ENCODE data around the gene ZBTB43. TPM values are rescaled to one million over a fixed set of nuclear protein-coding genes. Genes with fewer than 3 reads are reported as not detected.

ZBTB43 gene
- total and polyA plus RNA-seq, 11 donors = 10.7 to 42.8 (median 33.7) TPM

DNA sequence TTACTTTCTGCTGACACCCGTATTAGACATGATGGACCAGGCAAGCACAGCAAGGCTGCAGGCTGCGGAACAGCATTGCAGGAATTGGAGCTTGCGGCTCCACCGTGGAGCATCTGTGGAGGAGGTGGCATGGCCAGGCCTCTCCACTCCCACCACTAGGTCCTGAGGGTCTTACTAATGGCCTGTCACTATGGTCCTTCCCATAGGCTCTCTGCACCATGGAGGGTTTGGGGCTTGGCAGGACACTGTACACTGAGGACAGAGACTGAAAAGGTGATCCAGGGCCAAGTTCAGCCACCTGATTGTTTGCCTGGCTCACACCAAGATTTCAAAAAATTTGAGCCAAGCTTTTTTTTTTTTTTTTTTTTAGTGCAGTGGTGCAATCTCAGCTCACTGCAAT is 14.3 kb upstream of the ZBTB43 start:
- peaks cover 0 to 31% (median 0%) of the 10 kb centered on the region in 9 donors for H3K27me3 ChIP-seq
- TF ChIP-seq CTCF (IDR thresholded peaks at IDR 0.05) = no peak
- TF ChIP-seq POLR2A (IDR thresholded peaks at IDR 0.05) = no peak
- intact Hi-C loops (cut with DNase I) = no loop called here
- no peak overlapping the region for H3K4me3 ChIP-seq
- no peak for ATAC-seq
- no peaks in the 10 kb centered on the region for H3K36me3 ChIP-seq
- 83 to 87% (median 85%) methylated on average over 4 of the region's 4 CpGs for WGBS, 4 donors
- H3K27ac ChIP-seq = no peak overlapping the region
- H3K4me1 ChIP-seq = peaks cover 0 to 15% (median 2%) of the 10 kb centered on the region in 12 donors
- H3K9me3 ChIP-seq = peaks cover 0 to 3% (median 0%) of the 10 kb centered on the region in 12 donors
- no peak for DNase-seq

DNA sequence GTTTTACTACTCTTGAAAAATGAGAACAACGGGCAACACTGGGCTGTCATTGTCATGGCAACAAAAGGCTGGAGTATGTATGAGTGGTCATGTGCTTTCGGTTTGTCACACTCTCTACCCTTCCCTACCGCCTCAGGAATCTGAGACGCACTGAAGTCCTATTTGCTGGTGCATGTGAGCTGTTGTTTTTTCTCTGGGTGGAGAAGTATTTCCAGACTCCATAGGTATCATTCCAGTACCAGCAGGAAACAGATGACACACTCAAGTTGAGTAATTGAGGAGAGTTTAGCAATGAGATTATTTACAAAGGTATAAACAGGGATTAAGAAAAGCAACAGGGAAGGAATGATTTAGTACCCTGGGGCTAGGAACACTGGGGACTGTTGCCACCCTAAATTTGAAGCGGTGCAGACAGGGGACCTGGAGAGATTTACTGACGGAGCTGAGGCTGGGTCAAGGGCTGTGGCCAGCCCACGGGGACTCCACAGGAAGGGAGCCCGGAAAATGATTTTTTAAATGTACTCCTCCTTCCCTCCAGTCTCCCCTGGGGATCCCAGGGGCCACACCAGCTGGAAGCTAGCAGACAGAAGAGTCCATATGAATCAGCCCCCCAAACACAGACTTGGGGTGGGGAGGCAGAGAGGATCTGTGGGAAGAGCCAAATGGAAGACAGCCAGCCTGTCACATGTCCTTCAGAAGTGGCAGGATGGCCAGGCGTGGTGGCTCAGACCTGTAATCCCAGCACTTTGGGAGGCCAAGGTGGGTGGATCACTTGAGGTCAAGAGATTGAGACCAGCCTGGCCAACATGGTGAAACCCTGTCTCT is 13.2 kb upstream of the ZBTB43 start:
- Histone ChIP-seq H3K27me3 (peaks cover 0 to 29% (median 0%) of the 10 kb centered on the region in 9 donors), H3K4me3 (no peak overlapping the region), H3K27ac (no peak overlapping the region), H3K4me1 (peaks cover 0 to 15% (median 2%) of the 10 kb centered on the region in 12 donors), H3K36me3 (no peaks in the 10 kb centered on the region), H3K9me3 (peaks cover 0 to 6% (median 0%) of the 10 kb centered on the region in 12 donors)
- DNase-seq (no peak), ATAC-seq (no peak)
- intact Hi-C loops (cut with DNase I) = no loop called here
- 36 to 67% (median 60%) methylated on average over 9 of the region's 9 CpGs for WGBS, 4 donors
- no peak for TF ChIP-seq CTCF (IDR thresholded peaks at IDR 0.05)
- TF ChIP-seq POLR2A (IDR thresholded peaks at IDR 0.05) = no peak

- Histone ChIP-seq H3K4me1 (peaks cover 0 to 4% (median 0%) of the 10 kb centered on the region in 12 donors), H3K27me3 (peaks cover 0 to 29% (median 0%) of the 10 kb centered on the region in 9 donors), H3K4me3 (no peak overlapping the region), H3K27ac (no peak overlapping the region), H3K36me3 (no peaks in the 10 kb centered on the region), H3K9me3 (peaks cover 0 to 6% (median 0%) of the 10 kb centered on the region in 12 donors)
- DNase-seq = peak in 1 of 5 donors; percentile 17
- TF ChIP-seq POLR2A (IDR thresholded peaks at IDR 0.05) = no peak
- no peak for TF ChIP-seq CTCF (IDR thresholded peaks at IDR 0.05)
- no peak for ATAC-seq
- intact Hi-C loops (cut with DNase I) = no loop called here
- 76 to 84% (median 80%) methylated on average over 10 of the region's 10 CpGs for WGBS, 4 donors
These were observed 11.0 kb upstream of the ZBTB43 start for GRCh38 chr9:126793686-126794417.

DNA sequence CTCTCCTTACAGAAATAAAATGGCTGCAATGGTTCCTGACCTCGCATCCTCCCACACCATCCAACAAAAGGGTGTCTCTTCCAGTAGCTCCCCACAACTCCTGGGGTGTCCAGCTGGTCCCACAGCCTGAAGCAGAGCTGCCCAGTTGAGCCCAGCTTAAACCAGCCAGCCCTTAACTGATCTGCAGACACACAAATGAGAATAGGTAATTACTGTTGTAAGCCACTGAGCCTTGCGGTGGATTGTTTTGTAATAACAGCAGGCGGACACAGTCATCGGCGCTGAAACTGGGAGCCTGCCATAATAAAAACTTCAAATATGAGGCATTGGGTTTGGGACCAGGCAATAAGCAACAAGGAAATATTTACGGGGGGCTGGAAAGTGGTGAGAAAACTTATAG is 10.4 kb upstream of the ZBTB43 start:
- ATAC-seq (no peak), DNase-seq (peak in 1 of 5 donors; percentile 3)
- H3K4me3 ChIP-seq = no peak overlapping the region
- intact Hi-C loops (cut with DNase I) = no loop called here
- H3K4me1 ChIP-seq = peaks cover 0 to 4% (median 0%) of the 10 kb centered on the region in 12 donors
- WGBS, 4 donors = 89 to 92% (median 89%) methylated on average over 6 of the region's 6 CpGs
- H3K36me3 ChIP-seq = no peaks in the 10 kb centered on the region
- TF ChIP-seq CTCF (IDR thresholded peaks at IDR 0.05) = no peak
- no peak for TF ChIP-seq POLR2A (IDR thresholded peaks at IDR 0.05)
- H3K27ac ChIP-seq = no peak overlapping the region
- H3K27me3 ChIP-seq = peaks cover 0 to 29% (median 0%) of the 10 kb centered on the region in 9 donors
- peaks cover 0 to 6% (median 0%) of the 10 kb centered on the region in 12 donors for H3K9me3 ChIP-seq
